Keratinocyte (primary cell): ENCODE results near the gene C19orf38.

Experiments
- CTCF ChIP-seq, 3 experiments: IDR thresholded peaks in 1 of 3; conservative IDR thresholded peaks in 1 of 3; optimal IDR thresholded peaks in 1 of 3; 2 replicates in 2 of 3; 3 replicates in 1 of 3; pipeline versions ENCODE3 to v1.5.1; 2011; ENCODE audit warnings: low read length in 3 of 3, mild to moderate bottlenecking in 3 of 3, moderate library complexity in 2 of 3, control low read depth in 1 of 3, inconsistent platforms in 1 of 3; ENCODE audit not compliant: insufficient read depth in 2 of 3; ENCODE audit errors: extremely low read depth in 1 of 3
- EZH2 ChIP-seq: IDR thresholded peaks from one replicate; pipeline ENCODE4 v1.6.1; 2012; ENCODE audit warnings: inconsistent platforms, mild to moderate bottlenecking, low read length, moderate library complexity

GRCh38 chr19:10892256-10892655 lies 44.0 kb downstream of the C19orf38 start:
- TF ChIP-seq CTCF (optimal IDR thresholded peaks at IDR 0.05 in 1 of 3, IDR thresholded peaks at IDR 0.05 in 1 of 3, conservative IDR thresholded peaks at IDR 0.05 in 1 of 3; ENCODE audit: extremely low read depth in 1 of 3, insufficient read depth in 2 of 3, low read length in 3 of 3) (no peak), EZH2 (no peak)
